ENCODE measurements around the gene THRAP3. TPM values are rescaled to one million over a fixed set of nuclear protein-coding genes. Genes with fewer than 3 reads are reported as not detected.
"Not testable (repeated sequence)": the region's sequence is repeated elsewhere in the genome, so short reads cannot be mapped to it uniquely, and the experiment has no call there.

Gene THRAP3
- total RNA-seq, 1 experiment from 2014 or later = 86.8 TPM

- TF ChIP-seq CTCF (IDR thresholded peaks at IDR 0.05; ENCODE audit: insufficient read depth in 1 of 2, low read depth in 1 of 2, low read length in 1 of 2, severe bottlenecking in 1 of 2, unreplicated experiment in 1 of 2) = peak in 1 of 2 experiments; percentile 6
- H3K4me3 Mint-ChIP-seq (ENCODE audit: unreplicated experiment) = peak overlapping the region; percentile 99
- peak; percentile 78 to 80 for DNase-seq
- Histone ChIP-seq H3K4me3 (ENCODE audit: low read depth, low read length) (peak overlapping the region; percentile 58), H3K36me3 (ENCODE audit: control insufficient read depth, insufficient read depth, low read length) (no peaks in the 10 kb centered on the region; the same call in 1 of the 2 replicates), H3K27me3 (replicated peaks; ENCODE audit: control insufficient read depth, insufficient read depth, low read length) (no peaks in the 10 kb centered on the region), H3K4me1 (peaks cover 5% of the 10 kb centered on the region; the same call in 1 of the 2 replicates), H3K9me3 (no peaks in the 10 kb centered on the region)
- ChIA-PET CTCF (interaction anchor here (0.5 to 2.4 kb wide), 9 partner anchors 15 to 115 kb away, joined by 3 to 11 read pairs (median 4); partner anchors contain the start of gene TRAPPC3), POLR2A (interaction anchor here (0.6 to 1.6 kb wide), 5 partner anchors 44 to 162 kb away, joined by 3 to 9 read pairs (median 3); partner anchors contain the start of gene SH3D21)
- peaks cover 7% of the 10 kb centered on the region for H3K4me1 Mint-ChIP-seq (ENCODE audit: low read depth, unreplicated experiment)
- no TSS peak for BruUV-seq (replicated peaks)
- no peaks in the 10 kb centered on the region for H3K27me3 Mint-ChIP-seq (ENCODE audit: insufficient read depth, unreplicated experiment)
- intact Hi-C loops (cut with micrococcal nuclease; ENCODE audit: unreplicated experiment) = loop anchor here (1.0 to 10.0 kb wide), 3 partner anchors 61 to 160 kb away; partner anchors contain the start of genes STK40 and TRAPPC3
- H3K36me3 Mint-ChIP-seq (ENCODE audit: insufficient read depth, unreplicated experiment) = peaks cover 43% of the 10 kb centered on the region
- peak overlapping the region; percentile 98 for H3K27ac Mint-ChIP-seq (ENCODE audit: unreplicated experiment)
- H3K9me3 Mint-ChIP-seq (ENCODE audit: unreplicated experiment) = no peaks in the 10 kb centered on the region
Measured at GRCh38 chr1:36224537-36225282, 467 bp downstream of the THRAP3 start.

- POLR2A ChIA-PET = interaction anchor here (1.3 kb wide), 1 partner anchor 77 kb away, joined by 3 read pairs; no protein-coding TSS in a partner anchor
- TF ChIP-seq CTCF (IDR thresholded peaks at IDR 0.05; ENCODE audit: insufficient read depth in 1 of 2, low read depth in 1 of 2, low read length in 1 of 2, severe bottlenecking in 1 of 2, unreplicated experiment in 1 of 2) = no peak
- CTCF ChIA-PET = interaction anchor here (0.5 to 2.0 kb wide), 4 partner anchors 35 to 115 kb away, joined by 3 to 9 read pairs (median 4); partner anchors contain the start of gene TRAPPC3
- peak overlapping the region; percentile 98 for H3K27ac Mint-ChIP-seq (ENCODE audit: unreplicated experiment)
- H3K27me3 ChIP-seq (replicated peaks; ENCODE audit: control insufficient read depth, insufficient read depth, low read length) = no peaks in the 10 kb centered on the region
- H3K4me3 Mint-ChIP-seq (ENCODE audit: unreplicated experiment) = peak overlapping the region; percentile 99
- DNase-seq = no peak
- intact Hi-C loops (cut with micrococcal nuclease; ENCODE audit: unreplicated experiment) = loop anchor here (10.0 kb wide), 1 partner anchor 159 kb away; the partner anchor contains the start of gene STK40
- H3K4me1 Mint-ChIP-seq (ENCODE audit: low read depth, unreplicated experiment) = peaks cover 7% of the 10 kb centered on the region
- no peaks in the 10 kb centered on the region for H3K9me3 ChIP-seq
- H3K4me3 ChIP-seq (ENCODE audit: low read depth, low read length) = peak overlapping the region; percentile 58
- H3K36me3 Mint-ChIP-seq (ENCODE audit: insufficient read depth, unreplicated experiment) = peaks cover 50% of the 10 kb centered on the region
- H3K36me3 ChIP-seq (ENCODE audit: control insufficient read depth, insufficient read depth, low read length) = no peaks in the 10 kb centered on the region; the same call in 1 of the 2 replicates
- peaks cover 5% of the 10 kb centered on the region; the same call in 1 of the 2 replicates for H3K4me1 ChIP-seq
- no peaks in the 10 kb centered on the region for H3K9me3 Mint-ChIP-seq (ENCODE audit: unreplicated experiment)
- BruUV-seq (replicated peaks) = TSS peak; percentile 49
- H3K27me3 Mint-ChIP-seq (ENCODE audit: insufficient read depth, unreplicated experiment) = no peaks in the 10 kb centered on the region
Measured at GRCh38 chr1:36225283-36225899, 1.1 kb downstream of the THRAP3 start.

DNA sequence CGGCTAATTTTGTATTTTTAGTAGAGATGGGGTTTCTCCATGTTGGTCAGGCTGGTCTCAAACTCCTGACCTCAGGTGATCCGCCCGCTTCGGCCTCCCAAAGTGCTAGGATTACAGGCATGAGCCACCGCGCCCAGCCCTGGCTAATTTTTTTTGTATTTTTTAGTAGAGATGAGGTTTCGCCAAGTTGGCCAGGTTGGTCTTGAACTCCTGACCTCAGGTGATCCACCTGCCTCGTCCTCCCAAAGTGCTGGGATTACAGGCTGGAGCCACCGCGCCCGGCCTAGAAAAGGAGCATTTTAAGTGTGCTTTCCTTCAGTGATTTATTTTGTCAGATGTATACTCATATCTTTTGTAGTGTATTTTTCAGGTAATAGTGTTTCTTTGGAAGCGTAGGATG is 6.0 kb downstream of the THRAP3 start:
- H3K9me3 ChIP-seq; H3K9me3 Mint-ChIP-seq (ENCODE audit: unreplicated experiment); H3K4me3 Mint-ChIP-seq (ENCODE audit: unreplicated experiment); H3K27me3 Mint-ChIP-seq (ENCODE audit: insufficient read depth, unreplicated experiment); DNase-seq; POLR2A ChIA-PET; BruUV-seq (replicated peaks); H3K27me3 ChIP-seq (replicated peaks; ENCODE audit: control insufficient read depth, insufficient read depth, low read length); H3K4me1 Mint-ChIP-seq (ENCODE audit: low read depth, unreplicated experiment); H3K4me1 ChIP-seq; CTCF ChIA-PET; H3K4me3 ChIP-seq (ENCODE audit: low read depth, low read length); intact Hi-C loops (cut with micrococcal nuclease; ENCODE audit: unreplicated experiment); H3K27ac Mint-ChIP-seq (ENCODE audit: unreplicated experiment); H3K36me3 ChIP-seq (ENCODE audit: control insufficient read depth, insufficient read depth, low read length): not testable (repeated sequence)
- peaks cover 57% of the 10 kb centered on the region for H3K36me3 Mint-ChIP-seq (ENCODE audit: insufficient read depth, unreplicated experiment)

Data from Caco-2 (cell line).